Mononuclear cell (primary cell): Measurements from ENCODE around the gene B3GALT5. TPM values are rescaled to one million over a fixed set of nuclear protein-coding genes. Genes with fewer than 3 reads are reported as not detected.

Source experiments
- H3K27me3 ChIP-seq: 2 replicates; pipeline ENCODE4 v1.6.0; 2011; ENCODE audit warnings: low read length, control low read depth; ENCODE audit not compliant: insufficient read depth
- H3K4me1 ChIP-seq: 2 replicates; pipeline ENCODE4 v1.5.1; 2011; ENCODE audit warnings: mild to moderate bottlenecking, low read length, control low read depth; ENCODE audit not compliant: insufficient read depth
- H3K4me3 ChIP-seq: 2 replicates; pipeline ENCODE4 v1.5.1; 2011; ENCODE audit warnings: mild to moderate bottlenecking, low read length, moderate library complexity
- H3K9me3 ChIP-seq: 2 replicates; pipeline ENCODE4 v1.5.1; 2011; ENCODE audit warnings: low read depth, mild to moderate bottlenecking, control low read depth, low read length
- total RNA-seq: library from RNA; depleted of rRNA; stranded (reverse); fragments of >200 nt; gene quantifications from one replicate; pipeline ENCODE4 v1.2.3, GENCODE V29; 2012

Gene B3GALT5
- total RNA-seq, 1 donor: not detected

DNA sequence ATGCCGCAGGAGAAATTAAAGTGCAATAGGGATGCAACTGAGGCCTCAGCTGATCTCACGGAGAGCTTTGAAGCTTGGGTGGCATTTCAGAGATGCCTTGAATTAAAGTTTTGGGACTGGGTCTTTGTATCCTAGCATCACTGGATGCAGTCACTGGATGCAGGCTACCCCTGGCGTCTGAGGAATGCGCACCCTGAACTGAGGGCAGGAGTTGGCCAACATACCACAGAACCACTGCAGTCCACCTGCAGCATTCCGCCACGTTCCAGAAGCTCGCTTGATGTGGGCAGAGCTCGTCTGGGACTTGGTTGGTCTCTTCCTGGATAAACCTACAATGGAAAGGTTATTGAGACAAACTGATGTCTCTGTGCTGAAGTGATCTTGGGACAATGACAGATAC, 98.1 kb downstream of the B3GALT5 start:
- Histone ChIP-seq H3K27me3 (no peaks in the 10 kb centered on the region), H3K4me1 (no peaks in the 10 kb centered on the region), H3K9me3 (no peaks in the 10 kb centered on the region), H3K4me3 (no peak overlapping the region)

DNA sequence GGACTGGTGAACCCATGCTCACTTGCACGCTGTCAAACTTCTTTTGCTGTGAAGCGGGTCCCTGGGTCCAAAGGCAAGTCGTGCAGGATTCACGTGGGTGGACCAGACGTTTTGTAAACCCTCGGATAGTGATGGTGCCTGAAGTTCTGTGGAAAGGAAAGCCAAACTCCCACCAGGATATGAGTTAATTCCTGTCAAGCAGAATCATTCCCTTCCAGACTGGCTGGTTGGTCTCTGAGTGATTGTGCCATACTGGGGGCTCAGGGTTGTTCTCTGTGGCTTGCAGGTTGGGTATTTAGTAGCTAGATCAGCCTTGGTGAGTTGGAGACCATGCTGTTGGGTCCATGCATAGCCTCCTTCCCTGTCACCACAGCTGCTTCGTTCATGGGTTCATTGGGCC, 99.5 kb downstream of the B3GALT5 start:
- Histone ChIP-seq H3K27me3 (no peaks in the 10 kb centered on the region), H3K4me1 (no peaks in the 10 kb centered on the region), H3K9me3 (no peaks in the 10 kb centered on the region), H3K4me3 (no peak overlapping the region)

DNA sequence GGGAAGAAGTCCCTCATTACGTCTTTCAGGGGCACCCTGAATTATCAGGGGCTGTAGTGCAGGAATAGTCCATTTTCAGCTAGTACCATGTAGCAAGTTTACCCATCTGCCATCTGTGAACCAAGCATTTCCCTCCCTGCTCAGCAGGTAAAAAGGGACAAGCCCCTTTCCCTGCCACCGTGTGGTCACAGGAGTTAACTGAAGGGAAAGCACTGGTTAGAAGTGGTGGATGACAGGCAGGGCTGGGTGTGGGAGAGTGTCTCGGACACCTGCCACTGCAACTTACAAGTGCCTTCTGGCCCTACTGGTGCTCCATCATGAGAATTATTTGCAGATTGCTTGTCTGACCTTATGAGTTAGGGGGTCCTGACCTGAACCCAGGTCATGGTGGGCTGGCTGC, 100.2 kb downstream of the B3GALT5 start:
- Histone ChIP-seq H3K9me3 (no peaks in the 10 kb centered on the region), H3K4me3 (no peak overlapping the region), H3K4me1 (no peaks in the 10 kb centered on the region), H3K27me3 (no peaks in the 10 kb centered on the region)

DNA sequence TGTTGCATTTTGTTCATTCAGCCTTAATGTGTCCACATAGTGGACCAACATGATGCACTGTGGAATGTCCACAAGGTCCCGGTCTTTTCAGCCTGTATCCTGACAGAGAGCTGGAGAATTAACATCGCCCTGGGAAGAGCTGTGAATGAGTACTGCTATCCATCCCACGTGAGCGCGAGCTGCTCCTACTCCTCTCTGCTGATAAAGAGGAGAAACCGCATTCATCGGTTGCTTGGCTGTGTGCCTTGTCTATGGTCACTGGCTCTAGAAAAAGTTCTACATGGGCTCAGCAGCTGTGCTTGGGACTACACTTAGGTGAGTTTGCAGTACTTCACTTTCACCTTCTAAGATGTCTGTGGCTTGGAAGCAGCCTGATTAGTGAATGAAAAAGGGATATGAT, 101.2 kb downstream of the B3GALT5 start:
- no peaks in the 10 kb centered on the region for H3K27me3 ChIP-seq
- H3K4me1 ChIP-seq: no peaks in the 10 kb centered on the region
- H3K4me3 ChIP-seq: no peak overlapping the region
- no peaks in the 10 kb centered on the region for H3K9me3 ChIP-seq

DNA sequence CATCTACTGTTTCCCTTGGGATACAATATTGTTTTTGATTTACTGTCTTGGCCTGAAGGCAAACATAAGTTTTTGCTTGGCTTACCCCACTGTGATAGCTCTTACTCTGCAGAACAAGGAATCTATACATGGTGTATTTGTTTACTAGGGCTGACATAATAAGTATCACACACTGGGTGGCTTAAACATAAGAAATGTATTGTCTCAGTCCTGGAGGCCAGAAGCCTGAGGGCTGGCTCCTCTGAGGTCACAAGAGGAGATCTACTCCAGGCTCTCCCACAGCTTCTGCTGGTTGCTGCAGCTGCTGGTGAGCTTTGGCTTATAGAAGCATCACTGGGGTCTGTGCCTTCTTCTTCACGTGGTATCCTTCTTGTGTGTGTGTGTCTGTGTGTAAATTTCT, 101.6 kb downstream of the B3GALT5 start:
- Histone ChIP-seq H3K27me3 (no peaks in the 10 kb centered on the region), H3K9me3 (no peaks in the 10 kb centered on the region), H3K4me3 (no peak overlapping the region), H3K4me1 (no peaks in the 10 kb centered on the region)

DNA sequence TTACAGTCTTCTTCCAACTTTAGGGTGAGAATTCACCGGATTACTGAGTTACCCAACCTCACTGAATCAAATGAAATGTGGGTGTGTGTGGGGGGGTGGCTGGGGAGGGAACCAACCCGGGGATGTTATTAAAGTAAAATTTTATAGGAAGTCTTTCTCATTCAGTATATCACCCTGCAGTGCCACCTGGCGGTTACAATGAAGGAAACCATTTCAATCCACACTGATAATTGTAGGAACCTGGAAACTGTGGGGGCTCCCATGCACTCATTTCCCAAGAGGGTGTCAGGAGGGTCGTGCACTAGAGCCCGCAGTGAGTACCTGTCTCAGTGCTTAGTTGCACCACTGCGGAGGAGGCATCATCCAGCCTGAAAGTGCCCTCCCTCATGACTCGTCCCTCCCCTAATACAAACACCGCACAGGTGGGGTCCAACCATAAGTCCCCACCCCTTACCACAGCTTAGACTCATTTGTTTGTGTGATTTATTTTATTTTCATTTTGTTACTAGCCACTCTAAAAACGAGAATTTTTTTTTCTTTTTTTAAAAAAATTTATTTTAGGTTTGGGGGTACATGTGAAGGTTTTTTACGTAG, 103.2 kb downstream of the B3GALT5 start:
- Histone ChIP-seq H3K4me3 (no peak overlapping the region), H3K27me3 (no peaks in the 10 kb centered on the region), H3K4me1 (no peaks in the 10 kb centered on the region), H3K9me3 (no peaks in the 10 kb centered on the region)

DNA sequence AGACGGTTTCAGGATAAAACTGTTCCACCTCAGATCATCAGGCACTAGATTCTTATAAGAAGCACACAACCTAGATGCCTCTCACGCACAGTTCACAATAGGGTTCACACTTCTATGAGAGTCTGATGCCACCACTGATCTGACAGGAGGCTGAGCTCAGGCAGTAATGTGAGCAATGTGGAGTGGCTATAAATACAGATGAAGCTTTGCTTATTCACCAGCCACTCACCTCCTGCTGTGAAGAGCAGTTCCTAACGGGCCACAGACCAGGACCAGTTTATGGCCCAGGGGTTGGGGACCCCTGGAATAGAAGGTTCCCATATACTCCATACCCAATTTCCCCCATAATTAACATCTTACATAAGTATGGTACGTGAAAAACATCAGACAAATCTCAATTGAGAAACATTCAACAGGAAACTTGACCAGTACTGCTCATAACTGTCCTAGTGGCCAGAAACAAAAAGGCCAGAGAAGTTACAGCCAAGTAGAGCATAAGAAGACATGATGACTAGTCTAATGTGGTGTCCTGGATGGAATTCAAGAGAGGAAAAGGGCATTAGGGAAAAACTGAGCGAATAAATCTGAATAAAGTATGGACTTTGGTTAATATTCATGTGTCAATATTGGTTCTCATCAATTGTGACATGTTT, 107.5 kb downstream of the B3GALT5 start:
- H3K27me3 ChIP-seq: no peaks in the 10 kb centered on the region
- no peak overlapping the region for H3K4me3 ChIP-seq
- H3K9me3 ChIP-seq: no peaks in the 10 kb centered on the region
- no peaks in the 10 kb centered on the region for H3K4me1 ChIP-seq

DNA sequence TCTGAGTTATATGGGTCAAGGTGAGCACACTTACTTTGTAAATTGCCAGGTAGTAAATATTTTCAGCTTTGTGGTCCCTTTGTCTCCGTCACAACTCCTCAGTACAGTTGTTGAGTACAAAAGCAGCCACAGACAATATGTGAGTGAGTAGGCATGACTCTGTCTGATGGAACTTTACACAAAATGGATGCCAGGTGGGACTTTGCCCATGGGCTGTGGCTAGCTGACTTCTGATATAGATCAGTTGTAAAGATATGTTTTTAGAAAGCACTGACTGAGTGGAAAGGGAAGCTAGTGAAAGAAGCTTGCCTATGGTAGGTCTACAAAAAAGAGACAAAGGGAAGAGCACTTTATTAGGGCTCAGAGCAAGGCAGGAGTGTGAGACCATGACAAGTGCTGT, 109.1 kb downstream of the B3GALT5 start:
- no peaks in the 10 kb centered on the region for H3K9me3 ChIP-seq
- no peak overlapping the region for H3K4me3 ChIP-seq
- no peaks in the 10 kb centered on the region for H3K27me3 ChIP-seq
- H3K4me1 ChIP-seq: no peaks in the 10 kb centered on the region

Other genes starting within 250 kb of the B3GALT5 start
- gene LCA5L, start 167.2 kb upstream of the B3GALT5 start, total RNA-seq: not detected
- not detected for gene SH3BGR, start 161.0 kb upstream of the B3GALT5 start, total RNA-seq
- gene IGSF5, start 132.2 kb downstream of the B3GALT5 start, total RNA-seq: not detected